Dedifferentiated amniotic fluid mesenchymal stem cell (primary cell): ENCODE measurements around the gene AMH.

ENCODE experiments used
- DNase-seq: peaks from one replicate; pipeline ENCODE4 v3.0.0-alpha.2; 2016; ENCODE audit errors: extremely low spot score

AMH gene

GRCh38 chr19:2249880-2250765 lies 1.0 kb downstream of the AMH start:
- no peak for DNase-seq

- no peak for DNase-seq
Observed at GRCh38 chr19:2250766-2251105, 1.6 kb downstream of the AMH start.

DNA sequence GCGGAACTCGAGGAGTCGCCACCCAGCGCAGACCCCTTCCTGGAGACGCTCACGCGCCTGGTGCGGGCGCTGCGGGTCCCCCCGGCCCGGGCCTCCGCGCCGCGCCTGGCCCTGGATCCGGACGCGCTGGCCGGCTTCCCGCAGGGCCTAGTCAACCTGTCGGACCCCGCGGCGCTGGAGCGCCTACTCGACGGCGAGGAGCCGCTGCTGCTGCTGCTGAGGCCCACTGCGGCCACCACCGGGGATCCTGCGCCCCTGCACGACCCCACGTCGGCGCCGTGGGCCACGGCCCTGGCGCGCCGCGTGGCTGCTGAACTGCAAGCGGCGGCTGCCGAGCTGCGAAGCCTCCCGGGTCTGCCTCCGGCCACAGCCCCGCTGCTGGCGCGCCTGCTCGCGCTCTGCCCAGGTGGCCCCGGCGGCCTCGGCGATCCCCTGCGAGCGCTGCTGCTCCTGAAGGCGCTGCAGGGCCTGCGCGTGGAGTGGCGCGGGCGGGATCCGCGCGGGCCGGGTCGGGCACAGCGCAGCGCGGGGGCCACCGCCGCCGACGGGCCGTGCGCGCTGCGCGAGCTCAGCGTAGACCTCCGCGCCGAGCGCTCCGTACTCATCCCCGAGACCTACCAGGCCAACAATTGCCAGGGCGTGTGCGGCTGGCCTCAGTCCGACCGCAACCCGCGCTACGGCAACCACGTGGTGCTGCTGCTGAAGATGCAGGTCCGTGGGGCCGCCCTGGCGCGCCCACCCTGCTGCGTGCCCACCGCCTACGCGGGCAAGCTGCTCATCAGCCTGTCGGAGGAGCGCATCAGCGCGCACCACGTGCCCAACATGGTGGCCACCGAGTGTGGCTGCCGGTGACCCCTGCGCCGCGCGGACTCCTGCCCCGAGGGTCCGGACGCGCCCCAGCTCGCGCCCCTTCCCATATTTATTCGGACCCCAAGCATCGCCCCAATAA lies 2.3 kb downstream of the AMH start:
- no peak for DNase-seq

- DNase-seq, result no peak
Observed at GRCh38 chr19:2252055-2252796, 3.1 kb downstream of the AMH start.

- DNase-seq, result no peak
Observed at GRCh38 chr19:2252797-2253105, 3.6 kb downstream of the AMH start.

GRCh38 chr19:2253106-2254063 lies 4.3 kb downstream of the AMH start:
- DNase-seq, result no peak

DNA sequence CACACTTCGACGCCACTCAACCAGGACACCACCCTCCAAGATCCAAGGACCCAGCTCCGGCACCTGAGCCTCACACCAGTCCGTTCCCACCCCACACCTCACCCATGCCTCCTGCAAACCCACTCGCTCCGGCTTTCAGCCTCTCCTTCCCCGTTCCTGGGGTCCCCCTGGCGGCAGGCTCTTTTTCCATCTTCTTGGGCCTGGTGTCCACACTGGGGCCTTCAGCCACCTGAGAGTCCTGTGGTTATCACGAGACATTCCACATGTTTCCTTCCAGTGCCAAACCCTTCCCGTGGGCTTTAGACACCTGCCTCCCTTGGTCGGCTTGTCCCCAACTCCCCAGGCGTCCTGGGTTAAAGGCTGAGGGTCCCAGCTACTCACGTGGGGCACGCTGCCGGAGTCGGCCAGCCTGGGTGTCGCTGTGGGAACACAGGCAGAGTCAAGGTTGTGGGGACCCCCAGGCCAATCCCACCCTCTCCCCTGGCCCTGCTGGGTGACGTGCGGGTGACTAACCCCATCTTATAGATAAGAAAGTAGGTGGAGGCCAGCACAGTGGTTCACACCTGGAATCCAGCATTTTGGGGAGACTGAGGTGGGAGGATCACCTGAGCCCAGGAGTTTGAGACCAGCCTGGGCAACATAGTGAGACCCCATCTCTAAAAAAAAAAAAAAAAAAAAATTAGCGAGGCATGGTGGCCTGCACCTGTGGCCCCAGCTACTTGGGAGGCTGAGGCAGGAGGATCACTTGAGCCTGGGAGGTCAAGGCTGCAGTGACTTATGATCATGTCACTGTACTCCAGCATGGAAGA lies 5.1 kb downstream of the AMH start:
- DNase-seq, result no peak

GRCh38 chr19:2255112-2255845 lies 6.2 kb downstream of the AMH start:
- no peak for DNase-seq

DNA sequence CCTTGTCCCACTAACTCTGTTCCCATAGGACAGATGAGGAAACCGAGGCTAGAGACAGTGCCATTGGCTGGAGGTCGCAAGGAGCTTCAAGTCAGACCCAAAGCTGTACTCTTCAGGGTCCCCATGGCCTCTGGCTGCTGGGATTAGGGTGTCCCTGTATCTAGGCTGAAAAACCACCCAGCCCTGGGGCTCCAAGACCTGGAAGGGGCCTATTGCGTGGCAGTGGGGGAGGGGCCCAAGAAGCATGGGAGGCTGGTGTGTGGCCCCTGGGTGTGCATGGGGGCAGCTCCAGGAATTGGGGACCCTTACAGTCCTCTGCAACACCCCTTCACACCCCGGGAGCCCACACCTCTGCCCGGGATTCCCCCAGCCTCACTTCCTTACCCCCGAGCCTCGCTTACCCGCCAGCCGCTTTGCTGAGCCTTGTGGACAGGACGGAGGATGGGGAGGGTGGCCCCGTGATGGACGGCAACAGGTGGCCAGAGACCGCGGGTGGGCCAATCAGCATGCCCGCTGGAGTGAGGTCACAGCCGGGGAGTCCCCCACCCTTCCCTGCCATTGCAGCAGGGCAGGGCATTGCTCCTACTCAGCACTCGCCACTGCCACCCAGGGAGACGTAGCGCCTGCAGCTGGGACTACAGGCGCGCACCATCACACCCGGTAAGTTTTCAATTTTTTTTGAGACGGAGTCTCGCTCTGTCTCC lies 7.0 kb downstream of the AMH start, which contains the start of gene JSRP1:
JSRP1 (minus strand) TSS at position 436 of the 704 bp plus-strand sequence. CDS start 1,103 bp downstream, outside the sequence.
- no peak for DNase-seq

- no peak for DNase-seq
Observed at GRCh38 chr19:2259336-2259735, 10.2 kb downstream of the AMH start.

DNA sequence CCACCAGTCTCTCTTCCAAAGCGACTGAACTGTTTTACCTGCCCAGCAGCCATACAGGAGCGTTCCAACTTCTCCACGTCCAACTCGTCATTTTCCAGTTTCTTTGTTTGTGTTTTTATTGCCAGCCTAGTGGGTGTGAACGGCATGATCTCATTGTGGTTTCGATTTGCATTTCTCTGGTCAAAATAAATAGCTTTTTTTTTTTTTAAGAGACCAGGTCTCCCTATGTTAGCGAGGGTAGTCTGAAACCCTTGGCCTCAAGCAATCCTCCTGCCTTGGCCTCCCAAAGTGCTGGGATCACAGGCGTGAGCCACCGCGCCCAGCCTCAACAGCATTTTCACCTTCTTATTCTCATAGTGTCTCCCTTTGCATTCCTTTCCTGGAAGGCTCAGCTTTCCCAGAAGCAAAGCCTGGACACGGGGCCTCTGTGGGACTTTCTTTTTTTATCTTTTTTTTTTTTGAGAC lies 11.2 kb downstream of the AMH start:
- DNase-seq, result no peak

DNA sequence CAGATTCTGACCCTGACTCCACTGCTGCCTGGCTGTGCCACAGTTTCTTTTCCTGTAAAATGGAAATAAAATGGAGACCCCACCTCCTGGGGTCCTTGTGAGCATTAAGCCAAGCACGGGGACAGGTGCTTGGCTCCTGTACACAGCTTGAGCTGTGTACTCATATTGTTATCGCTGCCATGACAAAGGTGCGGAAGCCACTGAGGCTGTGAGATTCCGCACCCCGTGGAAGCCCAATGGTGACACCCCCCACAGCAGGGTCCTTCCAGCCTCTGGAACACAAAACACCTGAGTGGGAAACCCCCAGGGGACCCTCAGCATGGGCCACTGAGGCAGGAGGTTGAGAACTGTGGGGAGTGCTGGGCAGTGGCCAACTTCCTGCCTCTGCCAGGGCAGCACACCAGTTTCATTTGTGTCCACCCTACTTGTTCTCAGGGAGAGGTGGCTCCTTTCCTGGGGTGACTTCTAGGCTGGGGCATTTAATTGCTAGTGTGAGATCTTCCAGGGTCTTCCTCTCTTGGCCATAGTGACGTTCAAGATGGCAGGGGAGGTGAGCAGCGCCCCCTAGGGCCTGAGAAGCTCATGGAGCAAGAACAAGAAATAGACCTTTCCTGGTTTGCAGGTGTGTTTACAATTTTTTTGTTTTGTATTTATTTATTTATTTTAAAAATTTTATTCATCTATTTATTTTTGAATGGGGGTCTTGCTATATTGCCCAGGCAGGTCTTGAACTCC lies 12.5 kb downstream of the AMH start:
- DNase-seq, result no peak

GRCh38 chr19:2266183-2266993 lies 17.3 kb downstream of the AMH start:
- DNase-seq, result no peak

GRCh38 chr19:2268480-2268830 lies 19.3 kb downstream of the AMH start:
- DNase-seq, result no peak

DNA sequence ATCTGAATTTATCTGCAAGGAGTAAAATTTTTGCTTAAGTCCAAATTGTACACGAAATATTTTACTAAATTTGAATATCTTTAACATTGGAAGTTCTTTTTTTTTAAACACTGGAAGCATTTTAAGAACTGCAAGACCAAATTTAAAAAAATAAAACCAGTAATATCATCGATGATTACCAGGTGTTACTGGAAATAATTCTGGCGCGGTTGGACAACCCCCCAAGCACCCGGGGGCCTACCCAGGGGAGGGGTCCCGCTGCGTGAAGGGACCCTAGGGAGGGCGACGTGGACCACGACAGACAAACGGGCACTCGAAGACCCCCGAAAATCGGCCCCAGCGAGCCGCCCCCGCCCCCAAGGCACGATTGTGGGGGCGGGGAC lies 19.7 kb downstream of the AMH start:
- no peak for DNase-seq

DNA sequence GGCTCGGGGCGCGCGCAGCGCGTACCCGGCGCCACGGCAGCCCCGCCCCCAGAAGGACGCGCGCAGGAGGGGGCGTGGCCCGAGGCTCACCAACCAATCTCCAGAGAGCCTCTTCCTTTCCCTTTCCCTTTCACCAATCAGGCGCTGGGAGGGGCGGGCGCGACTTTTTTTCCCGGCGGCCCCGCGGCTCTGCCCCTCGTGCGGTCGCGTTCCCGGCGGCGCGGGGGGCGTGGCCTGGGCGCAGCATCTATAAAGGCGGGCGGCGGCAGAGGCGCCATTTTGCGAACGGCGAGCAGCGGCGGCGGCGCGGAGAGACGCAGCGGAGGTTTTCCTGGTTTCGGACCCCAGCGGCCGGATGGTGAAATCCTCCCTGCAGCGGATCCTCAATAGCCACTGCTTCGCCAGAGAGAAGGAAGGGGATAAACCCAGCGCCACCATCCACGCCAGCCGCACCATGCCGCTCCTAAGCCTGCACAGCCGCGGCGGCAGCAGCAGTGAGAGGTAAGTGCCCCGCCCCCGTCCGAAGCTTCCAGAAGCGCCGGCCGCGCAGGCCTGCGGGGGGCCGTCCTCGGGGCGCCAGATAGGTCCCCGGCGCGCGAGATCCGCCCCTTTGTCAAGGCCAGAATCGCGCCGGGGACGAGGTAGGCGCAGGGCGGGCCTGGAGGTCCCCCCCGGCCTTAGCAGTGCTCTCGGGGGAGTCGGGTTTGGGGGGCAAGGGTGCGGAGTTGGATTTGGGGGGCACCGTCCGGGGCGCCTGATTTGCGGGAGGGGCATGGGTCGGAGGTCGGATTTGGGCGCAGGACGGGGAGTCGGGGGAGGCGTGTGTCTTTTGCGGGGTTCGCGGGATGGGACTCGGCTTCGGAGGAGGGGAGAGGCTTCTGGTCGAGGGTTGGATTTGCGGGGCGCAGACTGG lies 20.4 kb downstream of the AMH start:
- DNase-seq, result peak; percentile 93
